GM18502 (cell line): Measurements from ENCODE around the gene SLC19A1.

Experiments
- ATAC-seq: cut with Tn5 transposase; IDR thresholded peaks from one replicate; pipeline ENCODE4 v1.9.1; 2021; ENCODE audit warnings: mild to moderate bottlenecking; ENCODE audit not compliant: unreplicated experiment, poor library complexity

The SLC19A1 gene

GRCh38 chr21:45497846-45498645, 44.2 kb downstream of the SLC19A1 start:
- ATAC-seq: no peak

- no peak for ATAC-seq
Observed at GRCh38 chr21:45496968-45497845, 45.0 kb downstream of the SLC19A1 start.

- ATAC-seq: no peak
Observed at GRCh38 chr21:45496151-45496967, 45.9 kb downstream of the SLC19A1 start.

- no peak for ATAC-seq
Observed at GRCh38 chr21:45494851-45495680, 47.2 kb downstream of the SLC19A1 start.

GRCh38 chr21:45494135-45494850, 47.9 kb downstream of the SLC19A1 start:
- ATAC-seq: no peak

- ATAC-seq: no peak
Observed at GRCh38 chr21:45493401-45494001, 48.7 kb downstream of the SLC19A1 start.

GRCh38 chr21:45492765-45493164, 49.5 kb downstream of the SLC19A1 start:
- ATAC-seq: no peak

GRCh38 chr21:45491623-45492022, 50.6 kb downstream of the SLC19A1 start:
- no peak for ATAC-seq

- ATAC-seq: no peak
Observed at GRCh38 chr21:45491056-45491455, 51.2 kb downstream of the SLC19A1 start.

GRCh38 chr21:45490049-45490731, 52.0 kb downstream of the SLC19A1 start:
- no peak for ATAC-seq

- ATAC-seq: no peak
Observed at GRCh38 chr21:45489722-45489982, 52.6 kb downstream of the SLC19A1 start.

GRCh38 chr21:45488931-45489721, 53.1 kb downstream of the SLC19A1 start:
- ATAC-seq: no peak

- ATAC-seq: no peak
Observed at GRCh38 chr21:45487891-45488600, 54.2 kb downstream of the SLC19A1 start.

GRCh38 chr21:45487161-45487806, 55.0 kb downstream of the SLC19A1 start:
- ATAC-seq: no peak

- no peak for ATAC-seq
Observed at GRCh38 chr21:45486443-45487160, 55.6 kb downstream of the SLC19A1 start.
